HepG2 (cell line): ENCODE results near the gene TMCO4. TPM values are rescaled to one million over a fixed set of nuclear protein-coding genes. Genes with fewer than 3 reads are reported as not detected.
A peak's percentile ranks its signal among the peaks of the same experiment; 100 is the strongest.

ENCODE experiments used
- ARID2 ChIP-seq: sonication (generic); formaldehyde crosslinking; IDR thresholded peaks from 2 replicates; pipeline ENCODE4 v1.8.1; 2022; ENCODE audit warnings: mild to moderate bottlenecking, missing genetic modification reagents, borderline replicate concordance
- CREB1 ChIP-seq, 2 experiments: fragments of 450-650 bp in 1 of 2; IDR thresholded peaks; 2 replicates each; pipeline ENCODE4 v1.6.1; 2016 to 2017; ENCODE audit warnings: control low read depth in 1 of 2, mild to moderate bottlenecking in 1 of 2, missing compliant biosample characterization in 1 of 2, missing genetic modification characterization in 1 of 2
- CTCF ChIP-seq: sonication (generic); formaldehyde crosslinking; IDR thresholded peaks from 2 replicates; pipeline ENCODE4 v1.5.0; 2020; ENCODE audit warnings: mild to moderate bottlenecking, missing genetic modification reagents, moderate library complexity
- FOXK1 ChIP-seq: sonication (generic); formaldehyde crosslinking; IDR thresholded peaks from 2 replicates; pipeline ENCODE4 v1.4.0; 2020; ENCODE audit warnings: low read depth, missing genetic modification reagents, borderline replicate concordance
- KAT8 ChIP-seq: IDR thresholded peaks from 2 replicates; pipeline ENCODE4 v1.6.1; 2016; ENCODE audit warnings: missing genetic modification reagents, missing compliant biosample characterization
- MAZ ChIP-seq, 2 experiments: sonication (generic) in 1 of 2; formaldehyde crosslinking in 1 of 2; IDR thresholded peaks; 2 replicates each; pipeline versions ENCODE4 v1.5.0 to v1.6.1; 2012 to 2020; ENCODE audit warnings: low read depth in 2 of 2, mild to moderate bottlenecking in 2 of 2, borderline replicate concordance in 1 of 2, improper control_type of control experiment in 1 of 2, low read length in 1 of 2, missing genetic modification reagents in 1 of 2, moderate library complexity in 1 of 2
- NFYC ChIP-seq: IDR thresholded peaks from 2 replicates; pipeline ENCODE4 v1.6.1; 2016; ENCODE audit warnings: missing genetic modification reagents, missing compliant biosample characterization
- PBX3 ChIP-seq: sonication (generic); formaldehyde crosslinking; IDR thresholded peaks from 2 replicates; pipeline ENCODE4 v1.8.1; 2023; ENCODE audit warnings: missing genetic modification reagents, inconsistent platforms, borderline replicate concordance
- PITX1 ChIP-seq: sonication (generic); formaldehyde crosslinking; IDR thresholded peaks from 2 replicates; pipeline ENCODE4 v1.5.1; 2020; ENCODE audit warnings: mild to moderate bottlenecking, missing genetic modification reagents
- REPIN1 ChIP-seq: sonication (generic); formaldehyde crosslinking; IDR thresholded peaks from 2 replicates; pipeline ENCODE4 v1.8.0; 2022; ENCODE audit warnings: missing genetic modification reagents, low read depth, mild to moderate bottlenecking, borderline replicate concordance
- RXRA ChIP-seq: sonication (generic); formaldehyde crosslinking; IDR thresholded peaks from 2 replicates; pipeline ENCODE4 v1.5.1; 2020; ENCODE audit warnings: missing genetic modification reagents
- SMC3 ChIP-seq: IDR thresholded peaks from 2 replicates; pipeline ENCODE4 v1.6.1; 2011; ENCODE audit warnings: low read length, improper control_type of control experiment
- SOX6 ChIP-seq, 2 experiments: fragments of 450-650 bp in 1 of 2; sonication (generic) in 1 of 2; formaldehyde crosslinking in 1 of 2; IDR thresholded peaks; 2 replicates each; pipeline versions ENCODE4 v1.4.0 to v1.6.1; 2017 to 2020; ENCODE audit warnings: antibody characterized with exemption in 1 of 2, mild to moderate bottlenecking in 1 of 2, missing genetic modification reagents in 1 of 2
- SP1 ChIP-seq, 2 experiments: fragments of 450-650 bp in 1 of 2; sonication (generic) in 1 of 2; formaldehyde crosslinking in 1 of 2; IDR thresholded peaks; 2 replicates each; pipeline versions ENCODE4 v1.4.0 to v1.6.1; 2016 to 2020; ENCODE audit warnings: missing genetic modification reagents in 1 of 2
- SPEN ChIP-seq: sonication (generic); formaldehyde crosslinking; IDR thresholded peaks from 2 replicates; pipeline ENCODE4 v1.5.1; 2020; ENCODE audit warnings: low read depth, mild to moderate bottlenecking, missing genetic modification reagents
- ZBTB44 ChIP-seq: sonication (generic); formaldehyde crosslinking; IDR thresholded peaks from 2 replicates; pipeline ENCODE4 v1.4.0; 2020; ENCODE audit warnings: missing genetic modification reagents
- ZNF101 ChIP-seq: sonication (generic); formaldehyde crosslinking; IDR thresholded peaks from 2 replicates; pipeline ENCODE4 v1.4.0; 2020; ENCODE audit warnings: mild to moderate bottlenecking, low read depth, missing genetic modification reagents, borderline replicate concordance
- ZNF124 ChIP-seq: sonication (generic); formaldehyde crosslinking; IDR thresholded peaks from 2 replicates; pipeline ENCODE4 v1.4.0; 2020; ENCODE audit warnings: missing genetic modification reagents
- ZNF335 ChIP-seq: sonication (generic); formaldehyde crosslinking; IDR thresholded peaks from 2 replicates; pipeline ENCODE4 v1.4.0; 2020; ENCODE audit warnings: missing genetic modification reagents
- ZNF484 ChIP-seq: sonication (generic); formaldehyde crosslinking; IDR thresholded peaks from 2 replicates; pipeline ENCODE4 v1.5.1; 2020; ENCODE audit warnings: mild to moderate bottlenecking, low read depth, missing genetic modification reagents, borderline replicate concordance
- ZNF672 ChIP-seq: sonication (generic); formaldehyde crosslinking; IDR thresholded peaks from 2 replicates; pipeline ENCODE4 v1.8.1; 2022; ENCODE audit warnings: missing genetic modification reagents
- ZNF740 ChIP-seq: sonication (generic); formaldehyde crosslinking; IDR thresholded peaks from 2 replicates; pipeline ENCODE4 v1.4.0; 2020; ENCODE audit warnings: missing genetic modification reagents
- ZNF883 ChIP-seq: sonication (generic); formaldehyde crosslinking; IDR thresholded peaks from 2 replicates; pipeline ENCODE4 v1.5.1; 2020; ENCODE audit warnings: mild to moderate bottlenecking, missing genetic modification reagents; ENCODE audit errors: not compliant biosample characterization
- polyA plus RNA-seq, 8 experiments: library from polyadenylated mRNA; depleted of rRNA in 3 of 8; stranded (reverse) in 7 of 8; unstranded in 1 of 8; fragments of >200 nt; fragmentation: Illumina TruSeq in 4 of 8; extraction: Trizol in 4 of 8; gene quantifications; 2 replicates each; pipeline versions ENCODE4 v1.2.1 to v1.2.3, GENCODE V29; 2011 to 2016; ENCODE audit warnings: low read depth in 4 of 8, missing spikeins in 1 of 8, mixed read lengths in 1 of 8; ENCODE audit not compliant: insufficient read depth in 1 of 8
- total RNA-seq, 5 experiments: library from RNA; depleted of rRNA; stranded (reverse); fragments of >200 nt; fragmentation: Illumina TruSeq; extraction: Trizol; gene quantifications; 2 replicates each; pipeline ENCODE4 v1.2.3, GENCODE V29; 2016; ENCODE audit warnings: low read depth in 1 of 5

Gene TMCO4
- total and polyA plus RNA-seq, 2 of the 13 experiments (the other 11 are each of a cell fraction or from before 2014, with no cell fraction given): 2.1 to 4.1 TPM

GRCh38 chr1:19651141-19651737 lies 148.5 kb downstream of the TMCO4 start (continued):
- peak; percentile 16; the same call in 1 of the 2 replicates for TF ChIP-seq RXRA (CRISPR knock-in tag)
- TF ChIP-seq SPEN (CRISPR knock-in tag): no peak
- no peak for TF ChIP-seq NFYC
- 0 out of 2 replicates have a peak, but pooled peaks have one; percentile 50 for TF ChIP-seq ZBTB44 (CRISPR knock-in tag)
- TF ChIP-seq CTCF: peak; percentile 96
- TF ChIP-seq CREB1 (IDR thresholded peaks at IDR 0.05): no peak
- 0 out of 2 replicates have a peak, but pooled peaks have one; percentile 24 for TF ChIP-seq CREB1 (CRISPR knock-in tag; IDR thresholded peaks at IDR 0.05)
- TF ChIP-seq PITX1 (CRISPR knock-in tag): no peak
- no peak for TF ChIP-seq PBX3 (CRISPR knock-in tag)
- no peak for TF ChIP-seq ZNF883 (CRISPR knock-in tag)
- no peak for TF ChIP-seq ZNF740 (CRISPR knock-in tag)
- TF ChIP-seq ZNF672 (CRISPR knock-in tag): no peak
- TF ChIP-seq ZNF101 (CRISPR knock-in tag): no peak
- TF ChIP-seq FOXK1 (CRISPR knock-in tag): peak; percentile 38; the same call in 1 of the 2 replicates
- TF ChIP-seq ARID2 (CRISPR knock-in tag): no peak
- no peak for TF ChIP-seq KAT8
- no peak for TF ChIP-seq MAZ (IDR thresholded peaks at IDR 0.05; ENCODE audit: borderline replicate concordance, low read depth, low read length)
- TF ChIP-seq MAZ (CRISPR knock-in tag; IDR thresholded peaks at IDR 0.05; ENCODE audit: low read depth): 0 out of 2 replicates have a peak, but pooled peaks have one; percentile 27
- TF ChIP-seq SOX6 (IDR thresholded peaks at IDR 0.05): no peak
- peak; percentile 14; the same call in 1 of the 2 replicates for TF ChIP-seq SOX6 (CRISPR knock-in tag; IDR thresholded peaks at IDR 0.05)
- TF ChIP-seq ZNF335 (CRISPR knock-in tag): 0 out of 2 replicates have a peak, but pooled peaks have one; percentile 32
- no peak for TF ChIP-seq ZNF484 (CRISPR knock-in tag)
- TF ChIP-seq SMC3: peak; percentile 79
- TF ChIP-seq ZNF124 (CRISPR knock-in tag): 0 out of 2 replicates have a peak, but pooled peaks have one; percentile 63
- TF ChIP-seq SP1 (IDR thresholded peaks at IDR 0.05): no peak
- TF ChIP-seq SP1 (CRISPR knock-in tag; IDR thresholded peaks at IDR 0.05): no peak
- peak; percentile 23; the same call in 1 of the 2 replicates for TF ChIP-seq REPIN1 (CRISPR knock-in tag)
